Hematopoietic multipotent progenitor cell treated with erythropoietin and hydrocortisone succinate and interleukin-3 and kit ligand, for 6 days (in vitro differentiated cells): ENCODE measurements around the gene C1orf174.

ENCODE experiments used
- DNase-seq: peaks from one replicate; pipeline ENCODE4 v3.0.0-alpha.2; 2015

Gene C1orf174

DNA sequence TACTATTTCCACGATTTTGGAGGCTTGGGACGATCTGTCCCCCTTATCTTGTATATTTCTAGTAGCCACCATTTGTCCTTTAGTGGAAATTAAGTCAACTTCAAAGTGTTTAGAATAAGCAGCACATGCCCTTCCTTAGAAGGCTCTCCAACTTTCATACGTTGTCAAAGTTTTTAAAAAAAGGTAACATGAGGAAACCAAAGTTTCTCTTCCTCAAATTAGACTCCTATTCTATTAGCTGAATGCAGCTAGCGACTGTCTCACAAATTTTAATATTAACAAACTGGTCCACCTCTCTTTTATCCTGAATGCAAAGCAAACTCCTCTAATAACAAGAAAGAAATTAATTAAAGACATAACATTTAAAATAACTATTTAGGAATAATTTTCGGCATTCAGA is 6.9 kb downstream of the C1orf174 start:
- no peak for DNase-seq

DNA sequence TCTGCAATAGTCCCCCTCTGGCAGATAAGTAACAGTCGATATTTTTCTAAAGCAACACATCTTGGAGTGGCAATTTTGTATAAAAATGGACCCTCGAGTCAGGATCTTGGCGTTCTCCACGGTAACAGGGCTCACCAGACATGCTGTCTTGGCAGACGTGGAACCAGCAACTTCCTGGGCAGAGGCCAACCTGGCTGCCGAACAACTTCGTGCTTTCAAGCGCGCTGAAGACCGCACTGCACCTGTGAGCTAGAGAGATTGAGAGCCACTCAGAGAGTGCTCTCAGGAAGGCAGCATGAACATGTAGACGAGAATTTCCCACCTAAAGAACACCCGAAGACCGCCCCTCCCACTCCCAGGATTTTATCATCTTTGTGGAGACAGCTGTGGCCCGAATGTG is 7.3 kb downstream of the C1orf174 start:
- DNase-seq, result no peak

DNA sequence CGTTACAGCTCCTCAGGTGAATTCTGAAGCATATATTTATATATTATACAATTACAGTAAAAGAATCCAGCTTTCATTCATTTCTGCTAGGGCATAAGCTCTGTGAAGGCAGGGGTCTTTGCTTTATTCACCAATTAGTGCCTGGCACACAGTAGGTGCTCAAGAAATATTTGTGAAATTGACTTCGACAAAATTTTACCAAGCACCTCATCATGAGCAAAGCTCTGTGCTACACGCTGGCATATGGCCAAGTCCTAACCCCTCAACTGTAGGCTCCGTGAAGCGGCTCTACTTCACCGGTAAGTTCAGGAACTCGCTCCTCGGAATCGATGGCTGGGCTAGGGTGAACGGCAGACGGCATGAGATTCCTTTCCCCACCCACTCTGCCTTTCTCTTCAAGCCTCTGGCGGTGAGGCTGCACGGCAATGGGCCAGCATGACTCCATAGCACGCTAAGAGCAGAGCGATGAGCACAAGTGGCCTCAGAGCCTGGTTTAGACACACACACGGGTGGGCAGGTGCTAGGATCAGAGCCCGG is 8.7 kb downstream of the C1orf174 start:
- DNase-seq, result peak; percentile 48

DNA sequence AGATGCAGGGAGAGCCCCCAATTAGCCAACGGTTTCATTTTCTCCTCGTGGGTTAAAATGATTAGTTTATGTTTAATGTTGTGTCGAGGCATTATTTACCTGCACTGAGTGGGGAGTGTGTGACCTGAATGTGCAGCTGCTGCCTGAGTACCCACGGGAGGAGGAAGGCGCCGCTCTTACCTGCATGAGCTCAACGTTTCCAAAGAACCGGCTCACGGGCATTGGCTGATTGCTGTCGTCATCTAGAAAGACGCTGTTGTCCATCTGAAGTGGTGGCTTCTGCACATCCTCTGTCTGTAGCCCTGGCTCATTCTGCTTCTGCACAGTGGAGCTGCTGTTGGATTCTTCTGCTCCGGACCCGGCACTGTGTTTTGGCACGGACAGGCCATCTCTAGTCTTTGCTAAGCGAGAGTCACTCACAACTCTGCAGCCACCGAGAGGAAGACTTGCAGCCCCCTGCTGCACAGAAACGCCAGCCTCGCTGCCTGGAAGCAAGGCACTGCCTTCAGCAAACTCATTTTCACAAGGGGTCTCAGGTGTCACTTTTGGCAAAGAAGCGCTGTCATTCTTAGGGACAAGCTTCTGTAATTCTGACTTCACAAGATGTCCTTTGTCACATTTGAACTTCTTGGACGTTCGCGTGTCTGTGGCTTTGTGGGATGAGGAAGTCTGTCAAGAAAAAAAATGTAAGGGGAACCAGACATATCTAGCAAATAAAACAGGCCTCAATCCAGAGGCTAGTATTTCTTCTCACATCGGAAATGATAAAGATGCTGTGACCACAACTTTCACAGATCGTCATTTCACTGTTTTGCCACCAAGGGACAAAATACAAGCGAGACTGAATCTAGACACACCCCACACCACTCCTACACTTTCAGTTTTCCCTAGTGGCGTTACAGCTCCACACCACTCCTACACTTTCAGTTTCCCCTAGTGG is 9.4 kb downstream of the C1orf174 start:
- peak; percentile 79 for DNase-seq

DNA sequence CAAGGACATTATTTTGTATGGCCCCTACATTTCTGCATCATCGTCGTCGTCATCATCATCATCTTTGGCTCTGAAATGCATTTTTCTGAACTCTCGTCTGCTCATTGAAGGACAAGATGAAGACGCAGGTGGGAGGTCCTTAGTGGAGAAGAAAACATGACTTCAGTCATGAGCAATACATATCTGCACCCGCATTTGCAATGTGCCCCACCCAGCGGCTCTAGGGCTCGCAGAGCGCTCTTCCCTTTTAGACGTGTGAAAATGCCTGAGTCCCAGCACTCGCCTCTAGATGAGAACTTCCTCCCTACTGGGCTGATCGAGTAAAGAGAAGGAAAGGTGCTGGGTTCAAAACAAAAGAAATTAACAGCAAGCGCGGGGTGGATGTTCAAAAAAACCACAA is 10.1 kb downstream of the C1orf174 start:
- no peak for DNase-seq

DNA sequence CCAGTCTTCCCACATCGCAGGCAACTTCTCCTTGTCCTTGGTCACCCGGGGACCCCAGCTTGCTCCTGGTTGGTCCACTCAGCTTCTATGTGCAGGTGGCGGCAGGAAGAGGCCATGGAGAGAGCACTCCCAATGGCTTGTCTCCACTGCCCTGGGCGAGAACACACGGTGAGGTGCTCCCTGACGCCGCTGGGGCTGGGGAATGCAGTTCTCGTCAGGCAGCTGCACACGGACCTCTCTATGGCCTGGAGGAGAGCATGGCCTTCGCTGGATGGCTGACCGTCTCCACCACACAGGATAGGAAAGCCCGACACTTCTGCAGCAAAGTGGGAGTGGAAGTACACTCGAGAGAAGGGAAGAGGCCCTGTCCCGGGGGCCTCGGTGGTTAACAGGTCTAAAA is 11.8 kb downstream of the C1orf174 start:
- DNase-seq, result no peak

DNA sequence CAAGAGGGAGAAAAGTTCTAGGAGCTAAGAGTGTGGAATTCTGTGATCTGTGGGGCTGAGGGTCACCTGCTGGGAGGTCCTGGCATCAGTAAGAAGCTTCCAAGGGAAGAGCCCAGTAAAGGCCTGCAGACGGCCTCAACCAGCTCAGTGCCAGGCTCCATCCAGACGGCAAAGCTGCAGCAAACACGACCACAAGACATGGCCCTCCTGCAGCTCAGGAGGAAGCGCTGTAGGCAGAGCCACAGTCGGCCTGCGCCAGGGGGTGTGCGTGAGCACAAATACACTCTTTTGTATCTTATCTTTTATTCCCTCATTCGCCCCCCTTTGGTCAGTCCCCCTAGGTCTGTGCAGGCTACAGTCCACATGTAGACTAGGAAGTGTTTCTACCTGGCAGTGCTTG is 13.4 kb downstream of the C1orf174 start:
- DNase-seq, result no peak

DNA sequence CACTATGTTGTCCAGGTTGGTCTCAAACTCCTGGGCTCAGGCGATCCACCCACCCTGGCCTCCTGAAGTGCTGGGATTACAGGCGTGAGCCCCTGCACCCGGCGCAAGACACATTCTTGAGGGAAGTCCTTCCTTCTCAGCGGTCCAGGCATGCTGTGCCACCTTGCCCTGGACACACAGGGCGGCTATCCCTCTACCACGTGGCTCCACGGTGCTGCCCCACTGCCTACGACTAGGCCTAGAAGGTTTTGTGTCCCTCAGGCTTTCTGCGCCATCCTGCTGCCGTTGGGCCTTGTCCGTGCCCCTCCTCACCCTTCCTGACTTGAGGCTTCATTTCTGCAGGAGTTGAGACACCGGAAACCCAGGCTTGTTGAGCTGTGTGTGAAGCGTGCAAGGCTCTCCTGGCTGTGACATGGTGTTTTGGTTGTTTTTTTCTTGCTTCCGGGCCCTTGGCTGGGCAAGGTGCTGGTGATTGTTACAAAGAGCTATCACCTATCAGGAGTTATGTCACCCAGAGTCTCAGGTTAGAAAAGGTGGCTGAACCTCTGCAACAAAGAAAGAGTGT is 13.9 kb downstream of the C1orf174 start:
- no peak for DNase-seq

DNA sequence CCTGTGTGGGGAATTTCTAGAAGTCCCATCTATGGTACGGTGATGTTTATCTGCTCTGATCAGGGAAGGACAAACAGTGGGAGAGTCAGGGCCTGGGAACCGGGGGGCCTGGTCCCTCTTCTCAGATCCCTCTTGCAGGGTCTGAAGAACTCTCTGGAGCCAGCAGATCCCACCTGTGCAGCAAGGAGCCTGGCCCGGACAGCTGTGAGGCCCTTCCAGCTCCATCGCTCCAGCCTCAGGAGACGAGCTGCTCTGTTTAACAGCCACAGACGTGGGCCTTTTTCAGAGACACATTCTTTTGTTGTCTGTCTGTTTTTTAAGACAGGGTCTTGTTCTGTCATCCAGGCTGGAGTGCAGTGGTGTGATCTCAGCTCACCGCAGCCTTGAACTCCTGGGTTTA is 14.5 kb downstream of the C1orf174 start:
- no peak for DNase-seq

DNA sequence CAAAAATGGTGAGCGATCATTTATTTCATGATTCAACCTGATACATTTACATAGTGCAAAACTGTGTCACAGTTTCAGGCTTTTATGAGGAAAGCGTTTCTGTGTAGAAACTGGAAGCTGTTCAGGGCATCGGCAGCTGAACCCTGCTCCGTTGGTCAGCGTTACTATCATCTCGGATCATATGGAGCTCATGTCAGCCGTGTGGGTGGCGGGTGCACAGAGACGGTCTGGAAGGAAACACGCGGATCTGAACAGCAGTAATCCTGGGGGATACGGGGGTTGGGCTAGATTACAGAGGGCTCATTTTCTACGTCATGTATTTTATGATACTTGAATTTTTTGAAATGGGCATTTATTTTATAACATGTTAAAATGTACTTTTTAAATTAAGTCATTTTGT is 15.1 kb downstream of the C1orf174 start:
- DNase-seq, result no peak

DNA sequence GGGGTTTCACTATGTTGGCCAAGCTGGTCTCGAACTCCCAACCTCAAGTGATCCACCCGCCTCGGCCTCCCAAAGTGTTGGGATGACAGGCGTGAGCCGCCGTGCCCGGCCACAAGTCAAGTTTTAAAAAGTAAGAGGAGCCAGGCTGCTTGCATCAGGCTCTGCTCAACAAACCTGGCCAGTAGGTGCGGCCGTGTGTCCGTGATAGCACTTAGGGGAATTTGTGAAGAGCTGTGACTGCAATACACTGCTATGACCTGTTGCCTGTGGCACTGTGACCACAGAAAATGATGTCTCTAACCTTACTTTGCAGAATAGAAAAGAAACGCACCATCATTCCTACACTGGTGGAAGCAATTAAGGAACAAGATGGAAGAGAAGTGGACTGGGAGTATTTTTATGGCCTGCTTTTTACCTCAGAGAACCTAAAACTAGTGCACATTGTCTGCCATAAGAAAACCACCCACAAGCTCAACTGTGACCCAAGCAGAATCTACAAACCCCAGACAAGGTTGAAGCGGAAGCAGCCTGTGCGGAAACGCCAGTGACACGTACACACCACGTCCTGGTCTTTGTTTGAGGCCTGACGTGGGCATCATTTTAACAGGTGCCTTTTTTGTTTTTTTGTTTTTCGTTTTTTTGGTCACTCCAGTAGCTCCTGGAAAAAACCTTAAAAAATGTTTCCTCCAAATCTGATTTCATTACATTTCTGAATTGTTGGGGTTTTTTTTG is 16.7 kb downstream of the C1orf174 start:
- no peak for DNase-seq

DNA sequence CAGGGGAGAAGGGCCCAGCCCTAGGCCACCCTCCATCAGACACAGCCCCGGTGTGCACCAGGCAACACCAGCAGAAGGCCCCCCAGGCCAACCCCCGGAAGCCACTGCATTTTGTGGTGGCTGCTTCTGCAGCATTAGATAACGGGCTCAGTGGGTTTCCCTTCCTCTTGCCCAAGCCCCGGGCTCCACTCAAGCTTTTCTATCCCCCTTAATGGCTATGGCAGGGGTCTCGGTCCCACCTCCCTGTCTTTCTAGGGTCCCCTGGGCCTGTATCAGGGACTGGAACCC is 18.9 kb downstream of the C1orf174 start:
- DNase-seq, result peak; percentile 87

DNA sequence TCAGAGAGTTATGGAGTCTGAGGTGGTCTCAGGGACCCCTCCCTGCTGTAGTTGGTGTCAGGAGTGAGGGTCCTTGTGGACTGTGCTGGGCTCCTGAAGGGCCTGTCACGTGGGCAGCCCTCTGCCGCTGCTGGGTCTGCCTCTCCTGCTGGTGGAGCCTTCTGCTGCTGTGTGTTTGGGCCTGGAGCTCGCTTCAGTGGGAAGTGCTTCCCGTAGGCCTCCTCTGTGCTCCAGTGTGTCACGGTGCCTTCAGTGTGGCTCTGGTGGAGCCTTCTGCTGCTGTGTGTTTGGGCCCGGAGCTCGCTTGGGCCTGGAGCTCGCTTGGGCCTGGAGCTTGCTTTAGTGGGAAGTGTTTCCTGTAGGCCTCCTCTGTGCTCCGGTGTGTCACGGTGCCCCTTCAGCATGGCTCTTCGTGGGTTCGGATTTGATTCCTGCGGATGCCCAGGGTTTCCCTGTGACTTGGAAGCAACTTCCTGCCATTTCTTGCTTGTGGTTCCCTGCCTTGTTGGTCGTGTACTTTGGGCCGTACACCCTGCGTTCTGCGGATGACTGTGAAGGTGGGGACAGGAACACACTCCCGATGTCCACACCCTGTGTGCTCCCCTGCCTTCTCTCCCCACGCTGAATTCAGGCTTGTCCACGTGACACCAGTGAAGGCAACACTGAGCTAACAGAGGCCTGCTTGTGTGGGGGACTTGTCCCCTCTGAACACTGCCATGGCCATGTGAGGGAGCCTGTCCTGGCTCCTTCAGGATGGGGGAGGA is 19.5 kb downstream of the C1orf174 start:
- no peak for DNase-seq

DNA sequence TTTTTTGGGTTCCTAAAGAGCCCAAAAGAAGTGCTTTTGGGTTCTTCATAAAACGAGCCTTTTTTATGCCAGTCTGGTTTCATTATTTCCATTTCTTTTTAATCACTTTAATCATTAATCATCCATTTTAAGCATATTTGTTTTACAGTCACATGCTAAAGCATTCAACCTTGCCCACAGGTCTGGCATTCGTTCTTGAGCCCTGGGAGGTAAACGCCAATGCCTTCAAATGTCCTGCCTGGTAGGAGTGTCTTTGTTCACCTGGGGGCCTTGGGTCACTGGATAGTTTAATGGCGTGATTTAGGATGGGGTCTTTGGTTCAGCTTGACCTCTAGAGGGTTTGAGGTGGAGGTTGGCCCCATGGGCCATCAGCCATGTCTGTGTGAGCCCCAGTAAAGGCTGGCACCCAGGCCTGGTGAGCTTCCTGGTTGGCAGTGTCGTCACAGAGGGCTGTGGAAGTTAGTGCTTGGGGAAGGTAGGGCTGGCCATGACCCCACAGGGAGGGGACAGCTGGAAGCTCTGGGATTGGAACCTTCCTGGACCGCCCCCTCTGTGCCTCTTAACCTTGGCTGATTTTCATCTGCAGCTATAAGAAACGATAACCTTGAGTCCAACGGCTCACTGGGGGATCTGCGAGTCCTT is 20.2 kb downstream of the C1orf174 start:
- DNase-seq, result no peak

DNA sequence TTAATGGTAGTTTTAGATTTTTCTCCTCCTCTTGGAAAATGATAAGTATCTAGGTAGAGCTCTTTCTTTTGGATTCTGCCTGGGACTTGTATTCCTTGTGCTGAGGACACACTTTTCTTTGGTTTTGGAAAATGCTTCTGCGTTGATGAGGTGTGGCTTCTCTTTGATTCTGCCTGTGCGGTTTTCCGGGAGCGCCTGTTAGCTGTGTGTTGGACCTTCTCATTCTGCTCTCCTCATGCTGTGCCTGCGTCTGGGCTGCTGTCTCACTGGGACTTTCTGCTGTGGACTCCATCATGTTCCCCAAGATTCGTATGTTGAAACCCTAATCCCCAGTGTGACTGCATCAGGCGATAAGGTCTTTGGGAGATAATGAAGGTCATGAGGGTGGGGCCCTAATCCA is 21.0 kb downstream of the C1orf174 start:
- no peak for DNase-seq

DNA sequence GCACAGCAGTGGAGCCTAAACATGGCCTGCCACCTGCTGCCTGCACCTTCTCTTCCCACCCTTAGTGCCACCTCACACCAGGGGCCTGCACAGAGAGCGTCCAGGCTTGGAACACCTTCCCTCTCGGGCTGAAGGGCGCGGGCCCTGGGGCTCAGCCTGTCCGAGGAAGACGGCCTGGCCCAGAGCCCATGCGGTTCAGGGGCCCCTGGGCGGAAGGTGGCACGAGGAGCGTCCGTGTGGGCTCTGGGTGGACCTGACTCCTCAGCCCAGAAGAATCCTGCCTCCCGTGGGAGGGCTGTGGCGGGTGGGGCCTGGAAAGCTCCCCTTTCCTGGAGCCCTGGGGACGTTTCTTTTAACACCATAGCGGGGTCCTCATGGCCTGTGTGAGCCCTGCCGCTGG is 23.4 kb downstream of the C1orf174 start:
- no peak for DNase-seq

DNA sequence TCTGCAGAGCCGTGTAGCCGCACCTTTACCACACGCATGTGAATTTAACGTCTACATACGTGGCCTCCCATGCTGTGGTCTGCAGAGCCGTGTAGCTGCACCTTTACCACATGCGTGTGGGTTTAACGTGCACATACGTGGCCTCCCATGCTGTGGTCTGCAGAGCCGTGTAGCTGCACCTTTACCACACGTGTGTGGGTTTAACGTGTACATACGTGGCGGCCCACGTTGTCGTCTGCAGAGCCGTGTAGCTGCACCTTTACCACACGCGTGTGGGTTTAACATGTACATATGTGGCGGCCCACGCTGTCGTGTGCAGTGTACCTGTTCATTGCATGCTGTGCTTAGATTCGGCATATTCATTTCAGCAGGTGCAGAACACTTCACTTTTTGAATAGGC is 25.3 kb downstream of the C1orf174 start:
- DNase-seq, result no peak

DNA sequence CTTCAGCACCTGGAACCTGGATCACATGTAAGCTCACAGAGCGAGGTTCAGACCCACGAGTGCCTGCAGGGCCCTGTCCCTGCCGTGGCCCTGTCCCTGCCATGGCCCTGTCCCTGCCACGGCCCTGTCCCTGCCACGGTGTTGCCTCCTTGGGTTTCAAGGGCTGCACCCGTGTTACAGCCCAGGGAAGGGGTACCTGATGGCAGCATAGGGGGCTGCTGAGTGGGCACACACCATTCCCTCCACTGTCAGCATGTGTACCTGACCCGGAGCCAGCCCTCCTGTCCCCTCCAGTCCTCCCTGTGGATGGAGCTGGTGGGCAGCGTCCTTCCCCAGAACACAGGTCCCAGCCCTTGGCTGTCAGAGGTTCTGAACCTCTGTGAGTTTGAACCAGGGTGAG is 27.5 kb downstream of the C1orf174 start:
- no peak for DNase-seq

DNA sequence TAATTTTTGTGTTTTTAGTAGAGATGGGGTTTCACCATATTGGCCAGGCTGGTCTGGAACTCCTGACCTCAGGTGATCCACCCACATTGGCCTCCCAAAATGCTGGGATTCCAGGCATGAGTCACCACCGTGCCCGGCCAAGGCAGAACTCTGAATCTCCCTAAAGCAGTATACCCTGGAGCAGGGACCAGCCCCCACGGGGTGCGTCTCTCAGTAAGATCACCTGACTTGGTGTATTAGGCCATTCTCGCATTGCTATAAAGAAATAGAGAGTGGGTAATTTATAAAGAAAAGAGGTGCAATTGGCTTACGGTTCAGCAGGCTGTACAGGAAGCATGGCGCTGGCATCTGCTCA is 28.6 kb downstream of the C1orf174 start:
- DNase-seq, result no peak

DNA sequence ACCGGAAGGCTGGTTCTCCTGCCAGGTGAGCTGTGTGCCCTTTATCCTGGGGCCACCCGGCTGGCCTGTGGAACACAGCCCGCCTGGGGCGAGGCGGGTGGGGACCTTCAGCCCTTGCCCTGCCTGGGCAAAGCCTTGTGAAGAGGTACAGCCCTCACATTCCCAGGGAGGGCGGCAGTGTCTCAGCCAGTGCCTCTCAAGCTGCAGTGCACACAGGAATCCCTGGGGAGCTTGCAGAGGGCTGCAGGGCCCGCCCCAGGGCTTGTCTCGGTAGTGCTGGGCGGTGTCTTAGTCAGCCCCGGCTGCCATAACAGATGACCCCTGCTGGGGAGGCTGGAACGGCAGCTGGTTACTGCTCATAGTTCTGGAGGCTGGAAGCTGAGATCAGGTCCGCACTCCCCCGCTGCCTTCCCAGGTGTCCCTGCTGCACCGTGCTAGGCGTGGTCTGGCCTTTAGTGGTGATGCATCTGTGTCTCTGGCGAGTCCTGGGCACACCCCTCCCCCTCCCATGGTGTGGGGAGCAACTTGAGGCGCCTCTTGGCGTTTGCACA is 30.2 kb downstream of the C1orf174 start:
- DNase-seq, result peak; percentile 62

DNA sequence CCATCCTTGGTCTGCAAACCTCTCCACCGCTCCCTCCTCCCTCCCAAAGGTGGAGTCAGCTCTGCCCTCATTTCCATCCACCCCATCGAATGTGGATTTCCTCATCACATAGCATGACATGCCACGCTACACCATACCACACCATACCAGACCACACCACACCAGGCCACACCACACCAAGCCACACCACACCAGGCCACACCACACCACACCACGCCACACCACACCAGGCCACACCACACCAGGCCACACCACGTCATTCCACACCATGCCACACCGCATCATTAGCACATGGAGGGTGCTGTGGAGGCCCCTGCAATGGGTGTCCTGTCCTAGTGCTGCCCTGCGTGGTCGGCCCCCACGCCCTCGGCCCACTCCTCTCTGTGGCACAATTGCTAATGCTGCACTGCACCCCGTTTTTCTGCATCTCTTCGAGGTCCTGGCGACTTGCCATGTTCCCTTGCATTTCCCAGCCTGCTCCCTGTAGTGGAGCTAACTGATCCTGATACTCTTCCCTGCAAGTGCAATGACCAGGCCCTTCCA is 31.5 kb downstream of the C1orf174 start:
- DNase-seq, result no peak

DNA sequence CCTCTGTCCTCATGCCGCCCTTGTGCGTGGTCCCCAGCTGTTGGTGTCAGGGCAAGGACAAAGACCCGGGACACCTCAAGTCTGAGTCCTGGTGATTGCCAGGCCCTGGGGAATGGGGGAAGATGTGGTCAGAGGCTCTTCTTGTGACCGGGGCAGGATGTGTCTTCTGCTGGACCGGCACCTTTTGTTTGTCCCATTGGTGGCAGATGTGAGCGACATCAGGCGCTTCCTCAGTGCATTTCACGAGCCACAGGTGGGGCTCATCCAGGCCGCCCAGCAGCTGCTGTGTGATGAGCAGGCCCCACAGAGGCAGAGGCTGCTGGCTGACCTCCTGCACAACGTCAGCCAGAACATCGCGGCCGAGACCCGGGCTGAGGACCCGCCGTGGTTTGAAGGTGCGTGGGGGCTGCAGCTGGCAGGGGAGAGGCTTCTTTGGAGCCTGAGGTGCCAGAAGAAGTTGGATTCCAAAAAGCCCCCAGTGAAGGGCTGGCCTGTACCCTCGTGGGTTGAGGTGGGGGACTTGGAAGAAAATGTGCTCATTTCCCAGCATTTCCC is 34.4 kb downstream of the C1orf174 start:
- no peak for DNase-seq
